Mesenteric fat pad (tissue), 1 donor: ENCODE measurements around the gene ADAMTS18. TPM values are rescaled to one million over a fixed set of nuclear protein-coding genes. Genes with fewer than 3 reads are reported as not detected.

ENCODE experiments used
- total RNA-seq: library from RNA; stranded (reverse); fragmentation: NEBNext Ultra II Directional; extraction: Animal tissue kit (Norgen Biotek cat#: 25700); gene quantifications from one replicate; pipeline ENCODE4 v1.2.1, GENCODE V29; 2021
- donor health status: DM: yes; HTN: yes; CAD: no.

Gene ADAMTS18
- total RNA-seq, 1 donor from 2014 or later: 10.4 TPM

Other genes with a start within 250 kb of the ADAMTS18 start
- 43.9 TPM for gene MON1B, start 243.8 kb downstream of the ADAMTS18 start, total RNA-seq
- gene SYCE1L, start 235.6 kb downstream of the ADAMTS18 start, total RNA-seq: 1.3 TPM